HepG2 (cell line): Measurements from ENCODE around the gene TBXA2R. TPM values are rescaled to one million over a fixed set of nuclear protein-coding genes. Genes with fewer than 3 reads are reported as not detected.

Experiments used
- ATAD3A ChIP-seq: sonication (generic); formaldehyde crosslinking; IDR thresholded peaks from 2 replicates; pipeline ENCODE4 v1.4.0; 2020; ENCODE audit warnings: missing genetic modification reagents
- ATRX ChIP-seq: sonication (generic); formaldehyde crosslinking; IDR thresholded peaks from 2 replicates; pipeline ENCODE4 v1.4.0; 2020; ENCODE audit warnings: missing genetic modification reagents, borderline replicate concordance
- CAMTA2 ChIP-seq: sonication (generic); formaldehyde crosslinking; IDR thresholded peaks from 2 replicates; pipeline ENCODE4 v1.4.0; 2020; ENCODE audit warnings: mild to moderate bottlenecking, missing genetic modification reagents, borderline replicate concordance
- MIER3 ChIP-seq: IDR thresholded peaks from 2 replicates; pipeline ENCODE4 v1.6.1; 2016; ENCODE audit warnings: missing compliant biosample characterization, borderline replicate concordance
- PCBP1 ChIP-seq: fragments of 200-400 bp; formaldehyde crosslinking; IDR thresholded peaks from 2 replicates; pipeline ENCODE4 v1.6.1; 2017; ENCODE audit warnings: mild to moderate bottlenecking, low read depth, low read length, borderline replicate concordance
- PCBP2 ChIP-seq: fragments of 200-400 bp; formaldehyde crosslinking; optimal IDR thresholded peaks from 2 replicates; pipeline ENCODE3; 2018; ENCODE audit warnings: low read length, low read depth; ENCODE audit not compliant: poor library complexity, severe bottlenecking
- PHF21A ChIP-seq: sonication (generic); formaldehyde crosslinking; IDR thresholded peaks from 2 replicates; pipeline ENCODE4 v1.5.0; 2020; ENCODE audit warnings: mild to moderate bottlenecking, missing genetic modification reagents
- TBX2 ChIP-seq: sonication (generic); formaldehyde crosslinking; IDR thresholded peaks from 2 replicates; pipeline ENCODE4 v1.5.0; 2020; ENCODE audit warnings: missing genetic modification reagents, mild to moderate bottlenecking, borderline replicate concordance
- ZFYVE20 ChIP-seq: sonication (generic); formaldehyde crosslinking; IDR thresholded peaks from 2 replicates; pipeline ENCODE4 v1.8.0; 2023; ENCODE audit warnings: low read depth, mild to moderate bottlenecking, moderate library complexity, missing genetic modification reagents, borderline replicate concordance
- ZNF335 ChIP-seq: sonication (generic); formaldehyde crosslinking; IDR thresholded peaks from 2 replicates; pipeline ENCODE4 v1.4.0; 2020; ENCODE audit warnings: missing genetic modification reagents
- ZNF33B ChIP-seq: sonication (generic); formaldehyde crosslinking; IDR thresholded peaks from 2 replicates; pipeline ENCODE4 v1.5.1; 2020; ENCODE audit warnings: mild to moderate bottlenecking, missing genetic modification reagents
- ZNF350 ChIP-seq: sonication (generic); formaldehyde crosslinking; IDR thresholded peaks from 2 replicates; pipeline ENCODE4 v1.4.0; 2020; ENCODE audit warnings: mild to moderate bottlenecking, low read depth, missing genetic modification reagents, borderline replicate concordance
- ZNF564 ChIP-seq: sonication (generic); formaldehyde crosslinking; IDR thresholded peaks from 2 replicates; pipeline ENCODE4 v1.8.1; 2023; ENCODE audit warnings: mild to moderate bottlenecking, missing genetic modification reagents
- ZNF674 ChIP-seq: sonication (generic); formaldehyde crosslinking; IDR thresholded peaks from 2 replicates; pipeline ENCODE4 v1.5.0; 2020; ENCODE audit warnings: low read depth, mild to moderate bottlenecking, missing genetic modification reagents
- polyA plus RNA-seq, 8 experiments: library from polyadenylated mRNA; depleted of rRNA in 3 of 8; stranded (reverse) in 7 of 8; unstranded in 1 of 8; fragments of >200 nt; fragmentation: Illumina TruSeq in 4 of 8; extraction: Trizol in 4 of 8; gene quantifications; 2 replicates each; pipeline versions ENCODE4 v1.2.1 to v1.2.3, GENCODE V29; 2011 to 2016; ENCODE audit warnings: low read depth in 4 of 8, missing spikeins in 1 of 8, mixed read lengths in 1 of 8; ENCODE audit not compliant: insufficient read depth in 1 of 8
- total RNA-seq, 5 experiments: library from RNA; depleted of rRNA; stranded (reverse); fragments of >200 nt; fragmentation: Illumina TruSeq; extraction: Trizol; gene quantifications; 2 replicates each; pipeline ENCODE4 v1.2.3, GENCODE V29; 2016; ENCODE audit warnings: low read depth in 1 of 5
- TF ChIP-seq, protein P1 (sequence below): sonication (generic); formaldehyde crosslinking; IDR thresholded peaks from 2 replicates; pipeline ENCODE4 v1.5.1; 2020; ENCODE audit warnings: mild to moderate bottlenecking, moderate library complexity, missing genetic modification reagents
- TF ChIP-seq, protein P2 (sequence below): sonication (generic); formaldehyde crosslinking; IDR thresholded peaks from 2 replicates; pipeline ENCODE4 v1.4.0; 2020; ENCODE audit warnings: low read depth, mild to moderate bottlenecking, missing genetic modification reagents
- TF ChIP-seq, protein P3 (sequence below): sonication (generic); formaldehyde crosslinking; conservative IDR thresholded peaks from 2 replicates; pipeline ENCODE4 v1.8.0; 2022; ENCODE audit warnings: mild to moderate bottlenecking, moderate library complexity, missing genetic modification reagents
- TF ChIP-seq, protein P4 (sequence below): sonication (generic); formaldehyde crosslinking; IDR thresholded peaks from 2 replicates; pipeline ENCODE4 v1.4.0; 2020; ENCODE audit warnings: missing genetic modification reagents, borderline replicate concordance
- TF ChIP-seq, protein P5 (sequence below): sonication (generic); formaldehyde crosslinking; IDR thresholded peaks from 2 replicates; pipeline ENCODE4 v1.8.0; 2022; ENCODE audit warnings: mild to moderate bottlenecking, missing genetic modification reagents, borderline replicate concordance

TBXA2R gene
- total and polyA plus RNA-seq, 2 of the 13 experiments (the other 11 are each of a cell fraction or from before 2014, with no cell fraction given) = 0.09 TPM; not detected in 1

DNA sequence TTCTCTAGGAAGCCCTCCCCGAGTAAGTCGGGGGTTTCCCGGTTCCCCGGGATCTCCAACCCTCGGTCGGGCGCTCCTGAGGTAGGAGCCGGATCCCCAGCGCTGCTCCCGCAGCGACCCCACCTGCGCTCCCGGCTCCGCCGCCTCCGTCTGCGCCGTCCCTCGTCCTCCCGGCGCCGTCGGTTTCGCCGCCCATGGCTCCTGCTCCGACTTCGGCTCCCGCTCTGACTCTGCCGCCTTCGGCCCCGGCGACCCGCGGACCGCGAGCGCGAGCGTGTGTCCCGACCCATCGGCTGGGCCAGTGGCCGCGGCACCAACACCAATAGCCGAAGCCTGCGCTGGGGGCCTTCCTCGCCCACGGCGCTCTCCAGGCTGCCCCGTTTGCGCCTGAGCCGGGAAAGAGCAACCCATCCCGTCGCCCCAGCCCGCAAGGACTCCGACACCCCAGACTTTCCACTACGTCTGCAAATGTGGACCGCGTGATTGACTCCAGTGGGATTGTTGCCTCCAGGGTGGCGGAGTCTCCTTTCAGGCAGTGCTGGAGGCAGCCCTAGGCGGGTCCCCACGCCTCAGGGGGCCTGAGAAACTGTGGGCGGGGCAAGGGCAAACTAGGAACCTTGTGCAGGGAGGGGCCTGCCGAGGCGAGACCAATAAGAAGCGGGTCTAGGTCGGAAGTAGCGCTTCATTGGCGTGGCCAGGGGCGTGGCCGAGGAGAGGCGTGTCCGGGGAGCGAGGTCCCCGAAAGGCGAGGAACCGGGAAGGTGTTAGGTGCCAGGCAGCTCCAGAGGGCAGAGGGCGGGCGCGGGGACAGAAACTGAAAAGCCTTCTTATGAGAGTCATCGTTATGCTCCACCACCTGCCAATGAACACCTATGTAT, 20.0 kb upstream of the TBXA2R start, which contains the start of gene CACTIN (continued):
- TF ChIP-seq CAMTA2 (no peak; the same call in 1 of the 2 replicates), PCBP2 (no peak), ZFYVE20 (0 out of 2 replicates have a peak, but pooled peaks have one; percentile 47), PHF21A (CRISPR knock-in tag) (peak; percentile 85), MIER3 (CRISPR knock-in tag) (peak; percentile 59; the same call in 1 of the 2 replicates), ZNF674 (peak; percentile 89; the same call in 1 of the 2 replicates), ZNF350 (peak; percentile 92), TBX2 (CRISPR knock-in tag) (peak; percentile 96), ATRX (CRISPR knock-in tag) (no peak), ZNF564 (CRISPR knock-in tag) (no peak; the same call in 1 of the 2 replicates), ZNF33B (CRISPR knock-in tag) (no peak), PCBP1 (0 out of 2 replicates have a peak, but pooled peaks have one; percentile 59), ATAD3A (CRISPR knock-in tag) (no peak), ZNF335 (CRISPR knock-in tag) (peak; percentile 99)
- TF ChIP-seq, protein P1, sequence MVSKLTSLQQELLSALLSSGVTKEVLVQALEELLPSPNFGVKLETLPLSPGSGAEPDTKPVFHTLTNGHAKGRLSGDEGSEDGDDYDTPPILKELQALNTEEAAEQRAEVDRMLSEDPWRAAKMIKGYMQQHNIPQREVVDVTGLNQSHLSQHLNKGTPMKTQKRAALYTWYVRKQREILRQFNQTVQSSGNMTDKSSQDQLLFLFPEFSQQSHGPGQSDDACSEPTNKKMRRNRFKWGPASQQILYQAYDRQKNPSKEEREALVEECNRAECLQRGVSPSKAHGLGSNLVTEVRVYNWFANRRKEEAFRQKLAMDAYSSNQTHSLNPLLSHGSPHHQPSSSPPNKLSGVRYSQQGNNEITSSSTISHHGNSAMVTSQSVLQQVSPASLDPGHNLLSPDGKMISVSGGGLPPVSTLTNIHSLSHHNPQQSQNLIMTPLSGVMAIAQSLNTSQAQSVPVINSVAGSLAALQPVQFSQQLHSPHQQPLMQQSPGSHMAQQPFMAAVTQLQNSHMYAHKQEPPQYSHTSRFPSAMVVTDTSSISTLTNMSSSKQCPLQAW (CRISPR knock-in tag) = peak; percentile 96
- TF ChIP-seq, protein P2, sequence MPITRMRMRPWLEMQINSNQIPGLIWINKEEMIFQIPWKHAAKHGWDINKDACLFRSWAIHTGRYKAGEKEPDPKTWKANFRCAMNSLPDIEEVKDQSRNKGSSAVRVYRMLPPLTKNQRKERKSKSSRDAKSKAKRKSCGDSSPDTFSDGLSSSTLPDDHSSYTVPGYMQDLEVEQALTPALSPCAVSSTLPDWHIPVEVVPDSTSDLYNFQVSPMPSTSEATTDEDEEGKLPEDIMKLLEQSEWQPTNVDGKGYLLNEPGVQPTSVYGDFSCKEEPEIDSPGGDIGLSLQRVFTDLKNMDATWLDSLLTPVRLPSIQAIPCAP (CRISPR knock-in tag) = no peak
- TF ChIP-seq, protein P3, sequence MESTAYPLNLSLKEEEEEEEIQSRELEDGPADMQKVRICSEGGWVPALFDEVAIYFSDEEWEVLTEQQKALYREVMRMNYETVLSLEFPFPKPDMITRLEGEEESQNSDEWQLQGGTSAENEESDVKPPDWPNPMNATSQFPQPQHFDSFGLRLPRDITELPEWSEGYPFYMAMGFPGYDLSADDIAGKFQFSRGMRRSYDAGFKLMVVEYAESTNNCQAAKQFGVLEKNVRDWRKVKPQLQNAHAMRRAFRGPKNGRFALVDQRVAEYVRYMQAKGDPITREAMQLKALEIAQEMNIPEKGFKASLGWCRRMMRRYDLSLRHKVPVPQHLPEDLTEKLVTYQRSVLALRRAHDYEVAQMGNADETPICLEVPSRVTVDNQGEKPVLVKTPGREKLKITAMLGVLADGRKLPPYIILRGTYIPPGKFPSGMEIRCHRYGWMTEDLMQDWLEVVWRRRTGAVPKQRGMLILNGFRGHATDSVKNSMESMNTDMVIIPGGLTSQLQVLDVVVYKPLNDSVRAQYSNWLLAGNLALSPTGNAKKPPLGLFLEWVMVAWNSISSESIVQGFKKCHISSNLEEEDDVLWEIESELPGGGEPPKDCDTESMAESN (CRISPR knock-in tag) = peak; percentile 79
- TF ChIP-seq, protein P4, sequence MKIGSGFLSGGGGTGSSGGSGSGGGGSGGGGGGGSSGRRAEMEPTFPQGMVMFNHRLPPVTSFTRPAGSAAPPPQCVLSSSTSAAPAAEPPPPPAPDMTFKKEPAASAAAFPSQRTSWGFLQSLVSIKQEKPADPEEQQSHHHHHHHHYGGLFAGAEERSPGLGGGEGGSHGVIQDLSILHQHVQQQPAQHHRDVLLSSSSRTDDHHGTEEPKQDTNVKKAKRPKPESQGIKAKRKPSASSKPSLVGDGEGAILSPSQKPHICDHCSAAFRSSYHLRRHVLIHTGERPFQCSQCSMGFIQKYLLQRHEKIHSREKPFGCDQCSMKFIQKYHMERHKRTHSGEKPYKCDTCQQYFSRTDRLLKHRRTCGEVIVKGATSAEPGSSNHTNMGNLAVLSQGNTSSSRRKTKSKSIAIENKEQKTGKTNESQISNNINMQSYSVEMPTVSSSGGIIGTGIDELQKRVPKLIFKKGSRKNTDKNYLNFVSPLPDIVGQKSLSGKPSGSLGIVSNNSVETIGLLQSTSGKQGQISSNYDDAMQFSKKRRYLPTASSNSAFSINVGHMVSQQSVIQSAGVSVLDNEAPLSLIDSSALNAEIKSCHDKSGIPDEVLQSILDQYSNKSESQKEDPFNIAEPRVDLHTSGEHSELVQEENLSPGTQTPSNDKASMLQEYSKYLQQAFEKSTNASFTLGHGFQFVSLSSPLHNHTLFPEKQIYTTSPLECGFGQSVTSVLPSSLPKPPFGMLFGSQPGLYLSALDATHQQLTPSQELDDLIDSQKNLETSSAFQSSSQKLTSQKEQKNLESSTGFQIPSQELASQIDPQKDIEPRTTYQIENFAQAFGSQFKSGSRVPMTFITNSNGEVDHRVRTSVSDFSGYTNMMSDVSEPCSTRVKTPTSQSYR (CRISPR knock-in tag) = no peak
- TF ChIP-seq, protein P5, sequence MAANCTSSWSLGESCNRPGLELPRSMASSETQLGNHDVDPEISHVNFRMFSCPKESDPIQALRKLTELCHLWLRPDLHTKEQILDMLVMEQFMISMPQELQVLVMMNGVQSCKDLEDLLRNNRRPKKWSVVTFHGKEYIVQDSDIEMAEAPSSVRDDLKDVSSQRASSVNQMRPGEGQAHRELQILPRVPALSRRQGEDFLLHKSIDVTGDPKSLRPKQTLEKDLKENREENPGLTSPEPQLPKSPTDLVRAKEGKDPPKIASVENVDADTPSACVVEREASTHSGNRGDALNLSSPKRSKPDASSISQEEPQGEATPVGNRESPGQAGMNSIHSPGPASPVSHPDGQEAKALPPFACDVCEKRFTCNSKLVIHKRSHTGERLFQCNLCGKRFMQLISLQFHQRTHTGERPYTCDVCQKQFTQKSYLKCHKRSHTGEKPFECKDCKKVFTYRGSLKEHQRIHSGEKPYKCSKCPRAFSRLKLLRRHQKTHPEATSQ (CRISPR knock-in tag) = peak; percentile 45; the same call in 1 of the 2 replicates
